Liver (tissue), 3 donors: Measurements from ENCODE around the gene DPAGT1.

ENCODE experiments used
- EGR1 ChIP-seq, 2 donors: IDR thresholded peaks; 2 replicates each; pipeline ENCODE4 v1.6.1; 2016 to 2018; ENCODE audit warnings: antibody characterized with exemption in 2 of 2, low read depth in 2 of 2
- FOXA2 ChIP-seq: IDR thresholded peaks from 2 replicates; pipeline ENCODE4 v1.6.1; 2016; ENCODE audit warnings: antibody characterized with exemption
- GABPA ChIP-seq, 2 donors: IDR thresholded peaks in 1 of 2; conservative IDR thresholded peaks in 1 of 2; 2 replicates each; pipeline ENCODE4 v1.6.1; 2016; ENCODE audit warnings: antibody characterized with exemption in 2 of 2, mild to moderate bottlenecking in 1 of 2, moderate library complexity in 1 of 2
- JUND ChIP-seq, 2 donors: IDR thresholded peaks; 2 replicates each; pipeline ENCODE4 v1.6.1; 2016; ENCODE audit warnings: antibody characterized with exemption in 2 of 2
- RAD21 ChIP-seq, 2 donors: IDR thresholded peaks; 2 replicates each; pipeline ENCODE4 v1.6.1; 2016; ENCODE audit warnings: antibody characterized with exemption in 2 of 2, mild to moderate bottlenecking in 2 of 2
- RXRA ChIP-seq, 2 donors: IDR thresholded peaks; 2 replicates each; pipeline ENCODE4 v1.6.1; 2017 to 2018; ENCODE audit warnings: antibody characterized with exemption in 2 of 2, mild to moderate bottlenecking in 1 of 2
- SP1 ChIP-seq: IDR thresholded peaks from 2 replicates; pipeline ENCODE4 v1.6.1; 2018; ENCODE audit warnings: antibody characterized with exemption, mild to moderate bottlenecking
- TAF1 ChIP-seq: conservative IDR thresholded peaks from 2 replicates; pipeline ENCODE4 v1.6.1; 2016; ENCODE audit warnings: antibody characterized with exemption, mild to moderate bottlenecking
- YY1 ChIP-seq: IDR thresholded peaks from 2 replicates; pipeline ENCODE4 v1.6.1; 2016; ENCODE audit warnings: antibody characterized with exemption, mild to moderate bottlenecking
- TF ChIP-seq, protein P1 (sequence below): fragments of 150-350 bp; IDR thresholded peaks from 2 replicates; pipeline ENCODE4 v1.5.1; 2017; ENCODE audit warnings: improper control_type of control experiment, low read depth, low read length; ENCODE audit not compliant: missing input control
- TF ChIP-seq, protein P2 (sequence below): IDR thresholded peaks from 2 replicates; pipeline ENCODE4 v1.6.1; 2016; ENCODE audit warnings: antibody characterized with exemption, mild to moderate bottlenecking
- TF ChIP-seq, protein P3 (sequence below): IDR thresholded peaks from 2 replicates; pipeline ENCODE4 v1.6.1; 2016; ENCODE audit warnings: antibody characterized with exemption
- TF ChIP-seq, protein P4 (sequence below): IDR thresholded peaks from 2 replicates; pipeline ENCODE4 v1.6.1; 2016; ENCODE audit warnings: antibody characterized with exemption
- donor health status: healthy.
- donor health status: healthy.

DNA sequence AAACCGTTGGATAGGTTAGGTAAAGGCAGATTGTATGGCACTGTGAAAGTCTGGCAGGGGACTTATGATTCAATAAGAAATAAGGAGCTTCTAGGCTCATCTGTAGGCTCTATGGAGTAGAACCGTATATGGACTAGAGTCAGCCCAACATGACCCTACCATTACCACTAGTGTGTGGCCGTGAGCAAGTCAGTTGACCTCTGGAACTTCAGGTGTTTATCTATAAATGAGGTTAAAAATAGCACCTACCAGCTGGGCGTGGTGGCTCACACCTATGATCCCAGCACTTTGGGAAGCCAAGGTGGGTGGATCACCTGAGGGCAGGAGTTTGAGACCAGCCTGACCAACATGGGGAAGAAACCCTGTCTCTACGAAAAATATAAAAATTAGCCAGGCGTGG, 24.2 kb upstream of the DPAGT1 start:
- TF ChIP-seq, protein P1, sequence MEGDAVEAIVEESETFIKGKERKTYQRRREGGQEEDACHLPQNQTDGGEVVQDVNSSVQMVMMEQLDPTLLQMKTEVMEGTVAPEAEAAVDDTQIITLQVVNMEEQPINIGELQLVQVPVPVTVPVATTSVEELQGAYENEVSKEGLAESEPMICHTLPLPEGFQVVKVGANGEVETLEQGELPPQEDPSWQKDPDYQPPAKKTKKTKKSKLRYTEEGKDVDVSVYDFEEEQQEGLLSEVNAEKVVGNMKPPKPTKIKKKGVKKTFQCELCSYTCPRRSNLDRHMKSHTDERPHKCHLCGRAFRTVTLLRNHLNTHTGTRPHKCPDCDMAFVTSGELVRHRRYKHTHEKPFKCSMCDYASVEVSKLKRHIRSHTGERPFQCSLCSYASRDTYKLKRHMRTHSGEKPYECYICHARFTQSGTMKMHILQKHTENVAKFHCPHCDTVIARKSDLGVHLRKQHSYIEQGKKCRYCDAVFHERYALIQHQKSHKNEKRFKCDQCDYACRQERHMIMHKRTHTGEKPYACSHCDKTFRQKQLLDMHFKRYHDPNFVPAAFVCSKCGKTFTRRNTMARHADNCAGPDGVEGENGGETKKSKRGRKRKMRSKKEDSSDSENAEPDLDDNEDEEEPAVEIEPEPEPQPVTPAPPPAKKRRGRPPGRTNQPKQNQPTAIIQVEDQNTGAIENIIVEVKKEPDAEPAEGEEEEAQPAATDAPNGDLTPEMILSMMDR = no peak
- no peak for TF ChIP-seq RAD21 (IDR thresholded peaks at IDR 0.05)
- TF ChIP-seq JUND (IDR thresholded peaks at IDR 0.05) = no peak
- TF ChIP-seq YY1 = no peak
- TF ChIP-seq, protein P2, sequence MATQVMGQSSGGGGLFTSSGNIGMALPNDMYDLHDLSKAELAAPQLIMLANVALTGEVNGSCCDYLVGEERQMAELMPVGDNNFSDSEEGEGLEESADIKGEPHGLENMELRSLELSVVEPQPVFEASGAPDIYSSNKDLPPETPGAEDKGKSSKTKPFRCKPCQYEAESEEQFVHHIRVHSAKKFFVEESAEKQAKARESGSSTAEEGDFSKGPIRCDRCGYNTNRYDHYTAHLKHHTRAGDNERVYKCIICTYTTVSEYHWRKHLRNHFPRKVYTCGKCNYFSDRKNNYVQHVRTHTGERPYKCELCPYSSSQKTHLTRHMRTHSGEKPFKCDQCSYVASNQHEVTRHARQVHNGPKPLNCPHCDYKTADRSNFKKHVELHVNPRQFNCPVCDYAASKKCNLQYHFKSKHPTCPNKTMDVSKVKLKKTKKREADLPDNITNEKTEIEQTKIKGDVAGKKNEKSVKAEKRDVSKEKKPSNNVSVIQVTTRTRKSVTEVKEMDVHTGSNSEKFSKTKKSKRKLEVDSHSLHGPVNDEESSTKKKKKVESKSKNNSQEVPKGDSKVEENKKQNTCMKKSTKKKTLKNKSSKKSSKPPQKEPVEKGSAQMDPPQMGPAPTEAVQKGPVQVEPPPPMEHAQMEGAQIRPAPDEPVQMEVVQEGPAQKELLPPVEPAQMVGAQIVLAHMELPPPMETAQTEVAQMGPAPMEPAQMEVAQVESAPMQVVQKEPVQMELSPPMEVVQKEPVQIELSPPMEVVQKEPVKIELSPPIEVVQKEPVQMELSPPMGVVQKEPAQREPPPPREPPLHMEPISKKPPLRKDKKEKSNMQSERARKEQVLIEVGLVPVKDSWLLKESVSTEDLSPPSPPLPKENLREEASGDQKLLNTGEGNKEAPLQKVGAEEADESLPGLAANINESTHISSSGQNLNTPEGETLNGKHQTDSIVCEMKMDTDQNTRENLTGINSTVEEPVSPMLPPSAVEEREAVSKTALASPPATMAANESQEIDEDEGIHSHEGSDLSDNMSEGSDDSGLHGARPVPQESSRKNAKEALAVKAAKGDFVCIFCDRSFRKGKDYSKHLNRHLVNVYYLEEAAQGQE = no peak
- TF ChIP-seq, protein P3, sequence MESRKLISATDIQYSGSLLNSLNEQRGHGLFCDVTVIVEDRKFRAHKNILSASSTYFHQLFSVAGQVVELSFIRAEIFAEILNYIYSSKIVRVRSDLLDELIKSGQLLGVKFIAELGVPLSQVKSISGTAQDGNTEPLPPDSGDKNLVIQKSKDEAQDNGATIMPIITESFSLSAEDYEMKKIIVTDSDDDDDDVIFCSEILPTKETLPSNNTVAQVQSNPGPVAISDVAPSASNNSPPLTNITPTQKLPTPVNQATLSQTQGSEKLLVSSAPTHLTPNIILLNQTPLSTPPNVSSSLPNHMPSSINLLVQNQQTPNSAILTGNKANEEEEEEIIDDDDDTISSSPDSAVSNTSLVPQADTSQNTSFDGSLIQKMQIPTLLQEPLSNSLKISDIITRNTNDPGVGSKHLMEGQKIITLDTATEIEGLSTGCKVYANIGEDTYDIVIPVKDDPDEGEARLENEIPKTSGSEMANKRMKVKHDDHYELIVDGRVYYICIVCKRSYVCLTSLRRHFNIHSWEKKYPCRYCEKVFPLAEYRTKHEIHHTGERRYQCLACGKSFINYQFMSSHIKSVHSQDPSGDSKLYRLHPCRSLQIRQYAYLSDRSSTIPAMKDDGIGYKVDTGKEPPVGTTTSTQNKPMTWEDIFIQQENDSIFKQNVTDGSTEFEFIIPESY = no peak
- TF ChIP-seq SP1 = no peak
- no peak for TF ChIP-seq TAF1
- TF ChIP-seq RXRA (IDR thresholded peaks at IDR 0.05) = no peak
- no peak for TF ChIP-seq GABPA (IDR thresholded peaks at IDR 0.05 in 1 of 2, conservative IDR thresholded peaks at IDR 0.05 in 1 of 2)
- no peak for TF ChIP-seq FOXA2
- TF ChIP-seq, protein P4, sequence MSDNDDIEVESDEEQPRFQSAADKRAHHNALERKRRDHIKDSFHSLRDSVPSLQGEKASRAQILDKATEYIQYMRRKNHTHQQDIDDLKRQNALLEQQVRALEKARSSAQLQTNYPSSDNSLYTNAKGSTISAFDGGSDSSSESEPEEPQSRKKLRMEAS = no peak
- no peak for TF ChIP-seq EGR1 (IDR thresholded peaks at IDR 0.05; ENCODE audit: low read depth in 2 of 2)
